ENCODE measurements around the gene LAMB3.

GRCh38 chr1:209626346-209627026, 25.7 kb downstream of the LAMB3 start:
- TF ChIP-seq CTCF (IDR thresholded peaks at IDR 0.05) (no peak), EZH2phosphoT487 (IDR thresholded peaks at IDR 0.05) (no peak)
